GM23248 (cell line): ENCODE measurements around the gene CHST7. TPM values are rescaled to one million over a fixed set of nuclear protein-coding genes. Genes with fewer than 3 reads are reported as not detected.
A peak's percentile ranks its signal among the peaks of the same experiment; 100 is the strongest.

Experiments used
- DNase-seq: peaks from one replicate; pipeline ENCODE4 v3.0.0-alpha.2; 2015
- H2AFZ ChIP-seq: fragments of 200-600 bp; sonication (generic); 2 replicates; pipeline ENCODE4 v1.6.1; 2016; ENCODE audit warnings: antibody characterized with exemption
- H3F3A ChIP-seq: fragments of 200-600 bp; sonication (generic); 2 replicates; pipeline ENCODE4 v1.6.1; 2016; ENCODE audit warnings: mild to moderate bottlenecking, antibody characterized with exemption, mixed run types; ENCODE audit not compliant: insufficient read depth
- H3K27ac ChIP-seq: fragments of 200-600 bp; sonication (generic); 2 replicates; pipeline ENCODE4 v1.5.1; 2016; ENCODE audit warnings: mild to moderate bottlenecking
- H3K27me3 ChIP-seq: fragments of 200-600 bp; sonication (generic); replicated peaks from 2 replicates; pipeline ENCODE4 v1.6.1; 2016; ENCODE audit warnings: mild to moderate bottlenecking; ENCODE audit not compliant: insufficient read depth
- H3K36me3 ChIP-seq: fragments of 200-600 bp; sonication (generic); 2 replicates; pipeline ENCODE4 v1.6.1; 2016; ENCODE audit warnings: low read depth, mild to moderate bottlenecking
- H3K4me1 ChIP-seq: fragments of 200-600 bp; sonication (generic); 2 replicates; pipeline ENCODE4 v1.6.1; 2016; ENCODE audit warnings: mild to moderate bottlenecking; ENCODE audit not compliant: insufficient read depth
- H3K4me2 ChIP-seq: fragments of 200-600 bp; sonication (generic); one replicate; pipeline ENCODE4 v1.6.1; 2016; ENCODE audit warnings: mild to moderate bottlenecking; ENCODE audit not compliant: unreplicated experiment
- H3K4me3 ChIP-seq: fragments of 200-600 bp; sonication (generic); 2 replicates; pipeline ENCODE4 v1.5.1; 2016; ENCODE audit warnings: mild to moderate bottlenecking
- H3K79me2 ChIP-seq: fragments of 200-600 bp; sonication (generic); 2 replicates; pipeline ENCODE4 v1.6.1; 2016; ENCODE audit warnings: mild to moderate bottlenecking; ENCODE audit not compliant: insufficient read depth
- H3K9ac ChIP-seq: fragments of 200-600 bp; sonication (generic); 2 replicates; pipeline ENCODE4 v1.6.1; 2016; ENCODE audit warnings: mild to moderate bottlenecking
- H3K9me2 ChIP-seq: fragments of 200-600 bp; sonication (generic); 2 replicates; pipeline ENCODE4 v1.6.1; 2016; ENCODE audit warnings: mixed run types, mild to moderate bottlenecking, moderate library complexity; ENCODE audit not compliant: insufficient read depth
- H3K9me3 ChIP-seq: fragments of 200-600 bp; sonication (generic); one replicate; pipeline ENCODE4 v1.6.1; 2017; ENCODE audit warnings: low read depth
- H4K20me1 ChIP-seq: fragments of 200-600 bp; sonication (generic); 2 replicates; pipeline ENCODE4 v1.6.0; 2016; ENCODE audit not compliant: insufficient read depth
- EZH2 ChIP-seq: fragments of 200-600 bp; sonication (generic); IDR thresholded peaks from 2 replicates; pipeline ENCODE4 v1.6.1; 2018; ENCODE audit warnings: antibody characterized with exemption, mild to moderate bottlenecking; ENCODE audit not compliant: insufficient read depth, poor library complexity, severe bottlenecking
- EZH2phosphoT487 ChIP-seq: fragments of 200-600 bp; sonication (generic); IDR thresholded peaks from 2 replicates; pipeline ENCODE4 v1.6.1; 2018; ENCODE audit warnings: antibody characterized with exemption, moderate library complexity, mild to moderate bottlenecking, low read depth; ENCODE audit not compliant: insufficient read depth
- WGBS, 2 experiments: methylation state at CpG; one replicate each; pipeline ENCODE4 v1.1.6; 2015 to 2017; ENCODE audit warnings: low lambda C conversion rate in 2 of 2, low coverage in 1 of 2; ENCODE audit errors: missing lambda C conversion rate in 2 of 2; 5-methylcytosine and 5-hydroxymethylcytosine counted together
- in situ Hi-C: fragments of 300-500 bp; cut with MboI; formaldehyde crosslinking; loops from 2 replicates; pipeline ENCODE4 v1.15.0; 2020
- polyA plus RNA-seq: library from polyadenylated mRNA; unstranded; fragments of >200 nt; fragmentation: Nextera tagmentation; extraction: Ambion mirVana; gene quantifications from 2 replicates; pipeline ENCODE4 v1.2.1, GENCODE V29; 2016
- small RNA-seq: library from RNA; depleted of rRNA; stranded (forward); fragments of <200 nt; gene quantifications from one replicate; pipeline ENCODE3, GENCODE V24; 2014; ENCODE audit warnings: low read depth, low replicate concordance
- total RNA-seq: library from RNA; depleted of rRNA; stranded (reverse); fragments of >200 nt; shearing (Covaris generic); gene quantifications from 2 replicates; pipeline ENCODE4 v1.2.3, GENCODE V29; 2014; rRNA removed

The CHST7 gene
- total and polyA plus RNA-seq, 2 experiments from 2014 or later, result 9.3 to 17.5 TPM

GRCh38 chrX:46643636-46644035 lies 70.1 kb downstream of the CHST7 start:
- Histone ChIP-seq H4K20me1 (no peaks in the 10 kb centered on the region), H3K79me2 (no peaks in the 10 kb centered on the region), H3K9me3 (no peaks in the 10 kb centered on the region), H3K27me3 (no peaks in the 10 kb centered on the region), H3K4me2 (no peak overlapping the region), H3F3A (peaks cover 2% of the 10 kb centered on the region; the same call in 1 of the 2 replicates), H3K9me2 (no peaks in the 10 kb centered on the region), H2AFZ (no peak overlapping the region), H3K9ac (no peak overlapping the region), H3K27ac (no peak overlapping the region), H3K36me3 (no peaks in the 10 kb centered on the region; the same call in 1 of the 2 replicates), H3K4me3 (no peak overlapping the region), H3K4me1 (0 out of 2 replicates have a peak, but pooled peaks cover 3% of the 10 kb centered on the region)
- in situ Hi-C loops, result no loop called here
- DNase-seq, result no peak
- TF ChIP-seq EZH2phosphoT487, result no peak
- no peak for TF ChIP-seq EZH2
- WGBS, 2 experiments, result 88 to 96% methylated on average over 3 of the region's 3 CpGs

- H2AFZ ChIP-seq, result no peak overlapping the region
- H3K79me2 ChIP-seq, result no peaks in the 10 kb centered on the region
- no peaks in the 10 kb centered on the region for H4K20me1 ChIP-seq
- no peaks in the 10 kb centered on the region; the same call in 1 of the 2 replicates for H3K36me3 ChIP-seq
- in situ Hi-C loops, result no loop called here
- DNase-seq, result no peak
- H3K9me2 ChIP-seq, result no peaks in the 10 kb centered on the region
- no peak overlapping the region for H3K4me2 ChIP-seq
- WGBS, 2 experiments, result 85 to 87% methylated on average over 4 of the region's 4 CpGs
- H3K9ac ChIP-seq, result no peak overlapping the region
- no peak overlapping the region for H3K4me3 ChIP-seq
- H3K27ac ChIP-seq, result no peak overlapping the region
- no peaks in the 10 kb centered on the region for H3K9me3 ChIP-seq
- TF ChIP-seq EZH2 (no peak), EZH2phosphoT487 (no peak)
- no peaks in the 10 kb centered on the region for H3K27me3 ChIP-seq
- no peaks in the 10 kb centered on the region for H3F3A ChIP-seq
- 0 out of 2 replicates have a peak, but pooled peaks cover 3% of the 10 kb centered on the region for H3K4me1 ChIP-seq
Measured at GRCh38 chrX:46645614-46646013, 72.0 kb downstream of the CHST7 start.

GRCh38 chrX:46647251-46647650 lies 73.7 kb downstream of the CHST7 start:
- 50 to 63% methylated on average over 5 of the region's 5 CpGs for WGBS, 2 experiments

More at GRCh38 chrX:46647251-46647650, 73.7 kb downstream of the CHST7 start:
- Histone ChIP-seq H2AFZ (no peak overlapping the region), H3K4me2 (no peak overlapping the region), H3K9me2 (no peaks in the 10 kb centered on the region), H3K4me3 (no peak overlapping the region), H3K9me3 (no peaks in the 10 kb centered on the region), H3K79me2 (no peaks in the 10 kb centered on the region), H3K36me3 (no peaks in the 10 kb centered on the region; the same call in 1 of the 2 replicates), H3K4me1 (0 out of 2 replicates have a peak, but pooled peaks cover 3% of the 10 kb centered on the region), H3F3A (no peaks in the 10 kb centered on the region), H4K20me1 (no peaks in the 10 kb centered on the region), H3K27me3 (no peaks in the 10 kb centered on the region), H3K9ac (no peak overlapping the region), H3K27ac (no peak overlapping the region)
- peak; percentile 24 for DNase-seq
- in situ Hi-C loops, result no loop called here
- no peak for TF ChIP-seq EZH2phosphoT487
- no peak for TF ChIP-seq EZH2

Small RNAs within 50 kb of the gene (small RNA-seq; reads per million reads assigned to genes)
- gene RF00017, result not detected

Other genes starting within 250 kb of the CHST7 start
- gene ZNF674, start 28.3 kb upstream of the CHST7 start, total RNA-seq, result 2.7 and 2.8 TPM in 2 replicates
- 1.3 and 2.0 TPM in 2 replicates for gene ZNF674, start 28.3 kb upstream of the CHST7 start, polyA plus RNA-seq
- gene SLC9A7, start 185.4 kb downstream of the CHST7 start, total RNA-seq, result 48.3 and 52.9 TPM in 2 replicates
- gene SLC9A7, start 185.4 kb downstream of the CHST7 start, polyA plus RNA-seq, result 11.9 and 14.1 TPM in 2 replicates